ENCODE measurements around the gene PZP. TPM values are rescaled to one million over a fixed set of nuclear protein-coding genes. Genes with fewer than 3 reads are reported as not detected.
"Not testable (repeated sequence)": the region's sequence is repeated elsewhere in the genome, so short reads cannot be mapped to it uniquely, and the experiment has no call there.

The PZP gene
- total RNA-seq, 1 donor from 2014 or later = not detected

GRCh38 chr12:9240776-9241175, 32.6 kb upstream of the PZP start:
- no peak overlapping the region for H3K27ac ChIP-seq

GRCh38 chr12:9240004-9240635, 31.9 kb upstream of the PZP start:
- H3K27ac ChIP-seq; H3K9me3 ChIP-seq; intact Hi-C loops (cut with DNase I): not testable (repeated sequence)

More at GRCh38 chr12:9240776-9241175, 32.6 kb upstream of the PZP start:
- no peaks in the 10 kb centered on the region for H3K27me3 ChIP-seq
- TF ChIP-seq CTCF (IDR thresholded peaks at IDR 0.05) = no peak
- H3K36me3 ChIP-seq = no peaks in the 10 kb centered on the region
- no peak for DNase-seq (ENCODE audit: low spot score in 2 of 2)
- H3K9me3 ChIP-seq = no peaks in the 10 kb centered on the region
- intact Hi-C loops (cut with DNase I) = no loop called here
- H3K4me1 ChIP-seq = no peaks in the 10 kb centered on the region
- peak overlapping the region in 1 of 2 donors; percentile 60 for H3K4me3 ChIP-seq

GRCh38 chr12:9237286-9237685, 29.1 kb upstream of the PZP start:
- intact Hi-C loops (cut with DNase I) = no loop called here
- no peak for TF ChIP-seq CTCF (IDR thresholded peaks at IDR 0.05)
- H3K9me3 ChIP-seq = no peaks in the 10 kb centered on the region
- H3K27me3 ChIP-seq = no peaks in the 10 kb centered on the region
- no peaks in the 10 kb centered on the region for H3K4me1 ChIP-seq
- H3K4me3 ChIP-seq = no peak overlapping the region
- DNase-seq (ENCODE audit: low spot score in 2 of 2) = no peak
- H3K36me3 ChIP-seq = no peaks in the 10 kb centered on the region
- no peak overlapping the region for H3K27ac ChIP-seq

More at GRCh38 chr12:9240004-9240635, 31.9 kb upstream of the PZP start:
- DNase-seq (ENCODE audit: low spot score in 2 of 2); H3K36me3 ChIP-seq; H3K27me3 ChIP-seq; H3K4me1 ChIP-seq: not testable (repeated sequence)
- peak overlapping the region; percentile 39 to 60 for H3K4me3 ChIP-seq

- Histone ChIP-seq H3K27ac (no peak overlapping the region), H3K36me3 (no peaks in the 10 kb centered on the region), H3K27me3 (no peaks in the 10 kb centered on the region), H3K4me1 (no peaks in the 10 kb centered on the region), H3K9me3 (no peaks in the 10 kb centered on the region), H3K4me3 (no peak overlapping the region)
- DNase-seq (ENCODE audit: low spot score in 2 of 2) = no peak
- no peak for TF ChIP-seq CTCF (IDR thresholded peaks at IDR 0.05)
- intact Hi-C loops (cut with DNase I) = no loop called here
Measured at GRCh38 chr12:9235519-9235918, 27.3 kb upstream of the PZP start.

- Histone ChIP-seq H3K27ac (no peak overlapping the region), H3K4me1 (no peaks in the 10 kb centered on the region), H3K27me3 (no peaks in the 10 kb centered on the region), H3K9me3 (no peaks in the 10 kb centered on the region), H3K36me3 (no peaks in the 10 kb centered on the region), H3K4me3 (no peak overlapping the region)
- TF ChIP-seq CTCF (IDR thresholded peaks at IDR 0.05) = no peak
- intact Hi-C loops (cut with DNase I) = no loop called here
- no peak for DNase-seq (ENCODE audit: low spot score in 2 of 2)
Measured at GRCh38 chr12:9227950-9228349, 19.8 kb upstream of the PZP start.

GRCh38 chr12:9223830-9224229, 15.6 kb upstream of the PZP start:
- intact Hi-C loops (cut with DNase I) = no loop called here
- Histone ChIP-seq H3K27me3 (no peaks in the 10 kb centered on the region), H3K4me3 (no peak overlapping the region), H3K4me1 (no peaks in the 10 kb centered on the region), H3K36me3 (no peaks in the 10 kb centered on the region), H3K9me3 (no peaks in the 10 kb centered on the region), H3K27ac (no peak overlapping the region)
- TF ChIP-seq CTCF (IDR thresholded peaks at IDR 0.05) = no peak
- no peak for DNase-seq (ENCODE audit: low spot score in 2 of 2)

Data from ascending aorta (tissue), 2 donors.